Thymus (tissue), 11 donors: Measurements from ENCODE around the gene BICRA. TPM values are rescaled to one million over a fixed set of nuclear protein-coding genes. Genes with fewer than 3 reads are reported as not detected.
A peak's percentile ranks its signal among the peaks of the same experiment; 100 is the strongest.
"Not testable (repeated sequence)": the region's sequence is repeated elsewhere in the genome, so short reads cannot be mapped to it uniquely, and the experiment has no call there.

Experiments used
- DNase-seq, 9 donors: peaks; one replicate each; pipeline ENCODE4 v3.0.0-alpha.2; 2013; ENCODE audit warnings: low spot score in 9 of 9, low read depth in 6 of 9, missing footprints in 1 of 9
- H3K27ac ChIP-seq, 2 donors: one replicate each; pipeline ENCODE4 v1.5.1; 2013; ENCODE audit warnings: control low read depth in 1 of 2, low read depth in 1 of 2, low read length in 1 of 2, mild to moderate bottlenecking in 1 of 2, moderate library complexity in 1 of 2
- H3K27me3 ChIP-seq, 2 donors: one replicate each; pipeline ENCODE4 v1.5.1; 2013; ENCODE audit warnings: low read length in 1 of 2; ENCODE audit not compliant: control insufficient read depth in 2 of 2, insufficient read depth in 1 of 2
- H3K36me3 ChIP-seq, 2 donors: one replicate each; pipeline ENCODE4 v1.5.1; 2013; ENCODE audit warnings: low read length in 1 of 2, mild to moderate bottlenecking in 1 of 2, moderate library complexity in 1 of 2; ENCODE audit not compliant: control insufficient read depth in 2 of 2, insufficient read depth in 2 of 2
- H3K4me1 ChIP-seq, 2 donors: one replicate each; pipeline ENCODE4 v1.5.1; 2013; ENCODE audit warnings: low read length in 2 of 2; ENCODE audit not compliant: control insufficient read depth in 2 of 2, insufficient read depth in 2 of 2
- H3K4me3 ChIP-seq, 2 donors: one replicate each; pipeline ENCODE4 v1.5.1; 2013; ENCODE audit warnings: low read length in 2 of 2, control low read depth in 1 of 2, mild to moderate bottlenecking in 1 of 2
- H3K9me3 ChIP-seq, 2 donors: one replicate each; pipeline ENCODE4 v1.5.1; 2013; ENCODE audit warnings: low read length in 1 of 2, mild to moderate bottlenecking in 1 of 2; ENCODE audit not compliant: control insufficient read depth in 2 of 2, insufficient read depth in 1 of 2
- WGBS: extraction: QIAGEN DNeasy Blood & Tissue Kit; methylation state at CpG from one replicate; pipeline ENCODE4 v1.1.7; 2013; 5-methylcytosine and 5-hydroxymethylcytosine counted together
- polyA plus RNA-seq: library from polyadenylated mRNA; stranded (reverse); fragments of 200-250 nt; gene quantifications from one replicate; pipeline ENCODE4 v1.2.3, GENCODE V29; 2013
- total RNA-seq: library from RNA; stranded (reverse); fragments of 120-200 nt; gene quantifications from one replicate; pipeline ENCODE4 v1.2.4, GENCODE V29; 2013
- donor health status: healthy.

BICRA gene
- total and polyA plus RNA-seq, 2 donors: 1.5 to 8.1 TPM

DNA sequence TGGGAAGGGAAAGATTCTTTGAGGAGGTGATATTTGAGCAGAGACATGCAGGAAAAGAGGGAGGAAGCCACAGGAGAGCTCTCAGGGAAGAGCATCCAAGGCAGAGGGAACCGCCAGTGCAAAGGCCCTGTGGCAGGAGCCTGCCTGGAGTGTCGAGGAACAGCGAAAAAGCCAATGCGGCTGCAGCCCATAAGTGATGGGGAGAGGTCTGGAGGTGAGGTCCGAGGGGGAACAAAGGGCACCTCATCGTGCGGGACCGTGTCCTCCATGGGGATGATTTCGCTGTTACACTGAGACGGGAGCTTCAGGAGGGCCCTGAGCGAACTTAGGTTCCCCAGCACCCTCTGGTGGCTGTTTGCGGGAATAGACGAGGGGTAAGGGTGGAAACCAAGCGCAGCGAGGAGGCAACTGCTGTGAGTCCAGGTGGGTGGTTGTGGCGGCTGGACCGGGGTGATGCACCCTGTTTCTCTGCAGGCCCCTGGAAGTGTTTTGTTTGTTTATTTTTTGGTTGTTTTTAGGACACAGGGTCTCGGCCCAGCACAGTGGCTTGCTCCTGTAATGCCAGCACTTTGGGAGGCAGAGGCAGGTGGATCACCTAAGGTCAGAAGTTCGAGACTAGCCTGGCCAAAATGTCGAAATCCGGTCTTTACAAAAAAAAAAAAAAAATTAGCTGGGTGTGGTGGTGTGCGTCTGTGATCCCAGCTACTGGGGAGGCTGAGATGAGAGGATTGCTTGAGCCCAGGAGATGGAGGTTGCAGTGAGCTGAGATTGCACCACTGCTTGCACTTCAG is 98.4 kb downstream of the BICRA start:
- Histone ChIP-seq H3K27ac (no peak overlapping the region), H3K4me3 (no peak overlapping the region), H3K9me3 (no peaks in the 10 kb centered on the region), H3K27me3 (peaks cover 0 to 10% of the 10 kb centered on the region in 2 donors), H3K4me1 (no peaks in the 10 kb centered on the region), H3K36me3 (peaks cover 6 to 10% of the 10 kb centered on the region in 2 donors)
- 27% methylated on average over 22 of the region's 22 CpGs for WGBS
- peak in 8 of 9 donors; percentile 38 to 85 (median 67) for DNase-seq

DNA sequence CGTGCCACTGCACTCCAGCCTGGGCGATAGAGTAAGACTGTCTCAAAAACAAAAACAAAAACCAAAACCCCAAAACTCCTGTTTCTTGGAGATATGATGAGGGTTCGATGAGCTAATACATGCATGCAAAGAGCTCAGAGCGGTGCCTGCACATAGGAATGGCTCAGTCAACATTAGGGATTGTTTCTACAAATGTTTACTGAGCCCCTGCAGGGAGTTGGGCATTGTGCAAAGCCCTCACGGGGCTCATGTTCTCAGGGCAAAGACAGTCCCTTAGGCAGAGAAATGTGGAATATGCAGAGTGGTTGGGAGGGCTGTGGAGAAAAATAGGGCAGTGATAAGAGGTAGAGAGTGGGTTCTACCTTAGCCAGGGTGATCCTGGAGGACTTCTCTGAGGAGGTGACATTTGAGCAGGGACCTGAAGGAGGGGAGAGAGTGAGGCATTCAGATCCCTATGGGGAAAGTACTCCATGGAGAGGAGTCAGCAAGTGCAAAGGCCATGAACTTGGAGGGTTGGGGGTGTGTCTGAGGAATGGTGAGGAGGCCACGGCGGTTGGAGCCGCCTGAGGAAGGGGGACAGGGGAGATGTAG is 102.8 kb downstream of the BICRA start:
- DNase-seq: no peak
- WGBS: 95% methylated on average over 8 of the region's 8 CpGs
- Histone ChIP-seq H3K27ac (no peak overlapping the region), H3K27me3 (peaks cover 0 to 28% of the 10 kb centered on the region in 2 donors), H3K4me1 (no peaks in the 10 kb centered on the region), H3K36me3 (no peaks in the 10 kb centered on the region), H3K4me3 (no peak overlapping the region), H3K9me3 (peaks cover 0 to 13% of the 10 kb centered on the region in 2 donors)

DNA sequence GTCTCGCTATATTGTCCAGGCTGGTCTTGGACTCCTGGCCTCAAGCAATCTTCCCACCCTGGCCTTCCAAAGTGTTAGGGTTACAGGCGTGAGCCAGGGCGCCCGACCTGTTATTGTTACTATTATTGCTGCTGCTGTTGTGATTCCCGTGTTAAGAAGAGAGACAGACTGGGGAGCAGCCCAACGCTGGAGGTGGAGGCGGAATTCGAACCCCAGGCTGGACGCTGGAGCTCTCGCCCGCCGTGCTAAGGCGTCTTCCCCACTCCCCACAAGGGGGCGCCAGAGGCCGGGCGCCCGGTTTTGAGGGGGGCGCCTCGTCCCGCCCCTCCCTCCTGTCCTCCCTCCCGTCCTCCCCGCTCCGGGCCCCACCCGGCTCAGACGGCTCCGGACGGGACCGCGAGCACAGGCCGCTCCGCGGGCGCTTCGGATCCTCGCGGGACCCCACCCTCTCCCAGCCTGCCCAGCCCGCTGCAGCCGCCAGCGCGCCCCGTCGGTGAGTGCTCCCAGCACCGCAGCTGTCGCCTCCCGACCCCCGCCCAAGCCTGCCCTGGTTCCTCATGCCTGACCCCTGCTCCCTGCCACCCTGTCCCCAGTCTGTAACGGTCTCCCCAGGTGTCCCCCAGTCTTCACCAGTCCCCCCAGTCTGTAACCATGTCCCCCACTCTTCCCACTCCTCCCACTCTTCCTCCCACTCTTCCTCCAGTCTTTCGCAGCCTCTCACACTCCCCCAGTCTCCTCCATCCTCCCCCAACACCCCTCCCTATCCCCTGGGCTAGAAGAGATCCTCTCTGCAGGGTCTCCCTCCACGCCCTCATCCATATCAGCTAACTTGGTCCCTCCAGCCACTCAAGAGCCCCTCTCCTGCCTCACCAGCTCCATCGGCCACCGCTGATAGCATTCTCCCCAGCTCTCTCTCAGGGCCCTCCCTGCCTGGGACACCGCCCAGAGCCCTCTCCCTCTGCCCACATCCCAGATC is 104.4 kb downstream of the BICRA start, which contains the start of gene EHD2:
EHD2 (plus strand) TSS at position 377 of the 976 bp plus-strand sequence. CDS start 3,191 bp downstream, outside the sequence.
- Histone ChIP-seq H3K27ac (no peak within 1 kb of the TSS), H3K9me3 (peaks cover 0 to 13% of the 10 kb centered on the region in 2 donors), H3K4me3 (peak within 1 kb of the TSS in 1 of 2 donors; percentile 16), H3K4me1 (no peaks in the 10 kb centered on the region), H3K27me3 (peaks cover 0 to 20% of the 10 kb centered on the region in 2 donors), H3K36me3 (no peaks in the 10 kb centered on the region)
- DNase-seq: peak in 2 of 9 donors; percentile 34 to 37
- WGBS: 11% methylated on average over 52 of the region's 52 CpGs

DNA sequence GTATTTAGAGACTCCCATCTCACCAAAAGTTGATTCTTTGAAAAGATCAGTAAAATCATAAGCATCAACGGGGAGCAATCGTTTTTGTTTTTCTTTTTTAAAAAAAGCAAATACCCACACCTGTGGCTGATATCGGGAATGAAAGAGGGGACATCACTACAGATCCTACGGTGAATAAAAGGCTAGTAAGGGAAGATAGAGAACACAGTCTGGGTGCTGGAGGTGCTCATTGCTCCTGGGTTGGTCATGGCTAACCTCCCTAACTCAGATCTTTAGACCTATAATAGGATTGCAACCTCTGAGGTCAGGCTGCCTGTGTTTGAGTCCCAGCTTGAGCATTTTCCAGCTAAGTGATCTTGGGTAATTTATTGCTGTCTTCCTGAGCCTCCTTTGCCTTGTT is 105.4 kb downstream of the BICRA start:
- H3K9me3 ChIP-seq: peaks cover 0 to 13% of the 10 kb centered on the region in 2 donors
- peaks cover 0 to 20% of the 10 kb centered on the region in 2 donors for H3K27me3 ChIP-seq
- H3K27ac ChIP-seq: no peak overlapping the region
- no peaks in the 10 kb centered on the region for H3K36me3 ChIP-seq
- no peaks in the 10 kb centered on the region for H3K4me1 ChIP-seq
- DNase-seq: no peak
- H3K4me3 ChIP-seq: no peak overlapping the region
- WGBS: 97% methylated on average over 4 of the region's 4 CpGs

- not testable (repeated sequence) for H3K4me3 ChIP-seq, H3K27ac ChIP-seq, H3K36me3 ChIP-seq, DNase-seq, H3K4me1 ChIP-seq
- peaks cover 0 to 20% of the 10 kb centered on the region in 2 donors for H3K27me3 ChIP-seq
- H3K9me3 ChIP-seq: peaks cover 0 to 13% of the 10 kb centered on the region in 2 donors
Measured at GRCh38 chr19:47714855-47715254, 105.9 kb downstream of the BICRA start.

- no peak overlapping the region for H3K4me3 ChIP-seq
- WGBS: 93% methylated on average over 32 of the region's 32 CpGs
- no peak overlapping the region for H3K27ac ChIP-seq
- H3K27me3 ChIP-seq: peaks cover 0 to 20% of the 10 kb centered on the region in 2 donors
- peaks cover 0 to 13% of the 10 kb centered on the region in 2 donors for H3K9me3 ChIP-seq
- no peaks in the 10 kb centered on the region for H3K4me1 ChIP-seq
- DNase-seq: no peak
- H3K36me3 ChIP-seq: no peaks in the 10 kb centered on the region
Measured at GRCh38 chr19:47716270-47716937, 107.5 kb downstream of the BICRA start.

- not testable (repeated sequence) for H3K4me1 ChIP-seq, H3K27me3 ChIP-seq, H3K36me3 ChIP-seq, DNase-seq, H3K4me3 ChIP-seq
- peaks cover 0 to 11% of the 10 kb centered on the region in 2 donors for H3K9me3 ChIP-seq
- 92% methylated on average over 11 of the region's 11 CpGs for WGBS
- H3K27ac ChIP-seq: peak overlapping the region in 1 of 2 donors; percentile 37
Measured at GRCh38 chr19:47718415-47719046, 109.6 kb downstream of the BICRA start.
